HG03565 (cell line): ENCODE measurements around the gene NUP107.

Source experiments
- ATAC-seq: cut with Tn5 transposase; IDR thresholded peaks from one replicate; pipeline ENCODE4 v1.9.1; 2021; ENCODE audit warnings: mild to moderate bottlenecking, moderate library complexity; ENCODE audit not compliant: unreplicated experiment

NUP107 gene

DNA sequence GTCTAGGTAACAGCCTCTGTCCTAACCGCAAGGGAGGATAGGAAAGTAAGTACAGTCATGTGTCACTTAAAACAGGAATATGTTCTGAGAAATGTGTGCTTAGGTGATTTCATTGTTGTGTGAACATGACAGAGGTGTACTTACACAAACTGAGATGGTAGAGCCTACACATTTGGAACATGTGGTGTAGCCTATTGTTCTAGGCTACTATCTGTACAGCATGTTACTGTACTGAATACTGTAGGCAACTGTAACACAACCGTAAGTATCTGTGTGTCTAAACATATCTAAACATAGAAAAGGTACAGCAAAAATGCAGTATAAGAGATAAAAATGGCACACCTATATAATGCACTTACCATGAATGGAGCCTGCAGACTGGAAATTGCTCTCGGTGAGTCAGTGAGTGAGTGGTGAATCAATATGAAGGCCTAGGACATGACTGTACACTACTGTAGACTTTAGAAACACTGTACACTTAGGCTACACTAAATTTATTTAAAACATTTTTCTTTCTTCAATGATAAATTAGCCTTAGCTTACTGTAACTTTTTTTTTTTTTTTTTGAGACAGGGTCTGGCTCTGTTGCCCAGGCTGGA, 108.0 kb downstream of the NUP107 start:
- ATAC-seq: no peak
